Right renal cortex interstitium (tissue), 3 donors: ENCODE measurements around the gene TRIM75. TPM values are rescaled to one million over a fixed set of nuclear protein-coding genes. Genes with fewer than 3 reads are reported as not detected.
"Not testable (repeated sequence)": the region's sequence is repeated elsewhere in the genome, so short reads cannot be mapped to it uniquely, and the experiment has no call there.

ENCODE experiments used
- DNase-seq, 3 donors: peaks; one replicate each; pipeline ENCODE4 v3.0.0-alpha.2; 2013; ENCODE audit warnings: low read depth in 3 of 3, low spot score in 2 of 3
- polyA plus RNA-seq, 3 donors: library from polyadenylated mRNA; unstranded; fragments of 120-200 nt; gene quantifications; one replicate each; pipeline ENCODE4 v1.2.1, GENCODE V29; 2013; ENCODE audit not compliant: insufficient read length in 3 of 3

The TRIM75 gene
- polyA plus RNA-seq, 3 donors = not detected

DNA sequence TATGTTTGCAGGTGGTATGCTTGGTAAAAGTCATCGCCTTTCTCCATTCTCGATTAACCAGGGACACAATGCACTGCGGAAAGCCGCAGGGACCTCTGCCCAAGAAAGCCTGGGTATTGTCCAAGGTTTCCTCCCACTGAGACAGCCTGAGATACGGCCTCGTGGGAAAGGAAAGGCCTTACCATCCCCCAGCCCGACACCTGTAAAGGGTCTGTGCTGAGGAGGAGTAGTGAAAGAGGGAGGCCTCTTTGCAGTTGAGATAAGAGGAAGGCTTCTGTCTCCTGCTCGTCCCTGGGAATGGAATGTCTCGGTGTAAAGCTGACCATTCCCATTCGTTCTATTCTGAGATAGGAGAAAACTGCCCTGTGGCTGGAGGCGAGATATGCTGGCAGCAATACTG lies 19.7 kb downstream of the TRIM75 start:
- DNase-seq = not testable (repeated sequence)

DNA sequence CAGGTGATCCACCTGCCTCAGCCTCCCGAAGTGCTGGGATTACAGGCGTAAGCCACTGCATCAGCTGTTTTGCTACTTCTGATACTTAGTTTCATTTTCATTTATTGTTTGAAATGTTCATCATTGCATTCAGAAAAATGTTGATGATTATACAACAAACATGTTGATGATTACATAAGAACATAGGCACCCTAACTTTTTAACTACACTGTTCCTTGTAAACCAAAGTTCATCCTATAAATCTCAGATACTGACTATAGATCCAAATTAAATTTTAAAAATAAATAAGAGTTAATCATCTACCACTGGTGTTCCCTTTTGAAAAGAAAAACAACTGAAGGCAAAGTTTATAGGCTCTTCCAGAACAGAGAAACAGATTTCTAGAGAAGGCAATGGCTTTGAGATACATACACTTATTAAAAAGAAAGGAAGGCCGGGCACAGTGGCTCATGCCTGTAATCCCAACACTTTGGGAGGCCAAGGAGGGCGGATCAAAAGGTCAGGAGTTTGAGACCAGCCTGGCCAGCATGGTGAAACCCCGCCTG lies 23.4 kb downstream of the TRIM75 start:
- no peak for DNase-seq

DNA sequence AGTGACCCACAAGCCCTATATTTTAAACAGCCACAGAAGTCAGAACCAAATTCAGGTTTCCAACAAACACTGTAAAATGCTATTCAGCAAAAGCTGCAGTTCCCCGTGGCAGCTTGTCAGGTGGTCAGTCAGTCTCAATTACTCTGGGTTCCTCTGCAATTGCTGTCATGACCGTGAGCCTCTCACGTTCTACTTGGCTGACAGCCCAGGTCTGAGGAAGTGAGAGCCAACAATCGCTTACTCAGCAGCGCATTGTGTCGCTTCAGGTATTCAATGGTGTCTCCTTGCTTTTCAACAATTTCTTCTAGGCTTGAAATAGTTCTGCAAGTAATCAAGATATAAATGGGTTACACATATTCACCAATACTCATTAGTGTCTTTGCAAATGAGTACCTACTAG lies 25.8 kb downstream of the TRIM75 start:
- DNase-seq = no peak

DNA sequence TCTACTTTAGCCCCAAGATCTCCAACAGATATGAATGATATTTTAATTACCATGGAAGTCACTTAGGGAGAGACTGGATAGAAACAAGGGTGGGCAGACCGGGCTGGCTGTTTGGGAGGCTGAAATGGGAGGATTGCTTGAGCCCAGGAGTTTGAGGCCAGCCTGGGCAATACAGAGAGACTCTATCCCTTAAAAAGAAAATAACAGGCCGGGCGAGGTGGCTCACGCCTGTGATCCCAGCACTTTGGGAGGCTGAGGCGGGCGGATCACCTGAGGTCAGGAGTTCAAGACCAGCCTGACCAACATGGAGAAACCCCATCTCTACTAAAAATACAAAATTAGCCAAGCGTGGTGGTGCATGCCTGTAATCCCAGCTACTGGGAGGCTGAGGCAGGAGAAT lies 31.1 kb downstream of the TRIM75 start:
- not testable (repeated sequence) for DNase-seq

DNA sequence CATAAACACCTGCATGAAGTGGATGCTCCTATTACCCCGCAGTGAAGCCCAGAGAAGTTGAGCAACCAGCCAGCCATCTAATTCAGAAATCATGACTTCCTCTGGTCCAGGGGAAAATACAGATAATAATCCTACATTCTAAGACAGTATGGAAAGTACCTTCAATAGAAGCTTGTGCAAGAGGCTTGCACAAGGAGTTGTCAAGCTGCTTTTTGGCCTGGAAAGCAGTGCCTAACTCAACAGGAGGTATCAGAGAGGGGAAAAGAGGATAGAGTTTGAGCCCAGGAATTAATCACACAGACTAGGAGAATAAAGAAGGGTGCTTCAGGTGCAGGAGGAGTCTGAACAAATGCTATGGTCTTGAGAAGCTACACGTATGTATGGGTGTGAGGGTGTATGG lies 32.3 kb downstream of the TRIM75 start:
- DNase-seq = no peak

DNA sequence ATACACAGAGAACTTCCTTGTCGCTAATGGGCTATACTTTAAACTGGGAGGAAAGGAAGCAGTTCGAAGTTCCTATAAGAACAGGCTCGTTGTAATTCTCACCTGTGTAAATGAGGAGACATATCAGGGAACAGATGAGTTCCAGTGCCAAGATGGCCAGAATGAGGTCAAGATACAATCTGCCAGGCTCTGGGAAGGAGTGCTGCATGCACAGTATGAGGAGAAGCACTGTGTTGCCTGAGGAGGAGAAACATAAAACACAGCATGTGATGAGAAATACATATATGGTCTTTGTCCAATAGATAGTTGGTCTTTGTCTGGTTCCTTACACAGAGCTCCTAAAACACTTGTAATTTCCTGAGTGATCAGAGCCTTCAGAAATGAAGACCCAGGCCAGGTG lies 34.7 kb downstream of the TRIM75 start:
- DNase-seq = no peak

DNA sequence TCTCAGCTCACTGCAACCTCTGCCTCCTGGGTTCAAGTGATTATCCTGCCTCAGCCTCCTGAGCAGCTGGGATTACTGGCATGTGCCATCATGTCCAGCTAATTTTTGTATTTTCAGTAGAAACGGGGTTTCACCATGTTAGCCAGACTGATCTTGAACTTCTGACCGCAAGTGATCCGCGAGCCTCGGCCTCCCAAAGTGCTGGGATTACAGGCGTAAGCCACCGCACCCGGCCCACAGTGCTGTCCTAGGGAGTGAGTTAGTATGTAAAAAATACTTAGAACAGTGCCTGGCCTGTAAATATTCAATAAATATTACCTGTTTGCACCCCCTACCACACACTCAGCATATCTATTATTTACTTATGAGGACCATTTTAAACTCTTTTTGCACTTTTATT lies 38.5 kb downstream of the TRIM75 start:
- DNase-seq = not testable (repeated sequence)

DNA sequence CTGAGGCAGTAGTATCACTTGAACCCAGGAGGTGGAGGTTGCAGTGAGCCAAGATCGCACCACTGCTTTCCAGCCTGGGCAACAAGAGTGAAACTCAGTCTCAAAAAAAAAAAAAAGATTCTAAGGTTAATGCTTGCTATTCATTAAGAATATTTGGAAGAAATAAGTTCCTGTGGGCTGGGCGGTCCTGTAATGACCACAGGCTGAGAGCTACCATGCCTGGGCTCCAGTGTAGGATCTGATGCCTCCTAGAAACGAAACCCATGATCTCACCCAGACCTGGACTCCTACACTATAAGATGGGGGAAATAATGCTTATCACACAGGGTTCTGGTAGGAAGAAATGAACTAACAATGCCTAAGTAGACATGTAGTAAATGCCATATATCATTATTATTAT lies 41.2 kb downstream of the TRIM75 start:
- DNase-seq = no peak

DNA sequence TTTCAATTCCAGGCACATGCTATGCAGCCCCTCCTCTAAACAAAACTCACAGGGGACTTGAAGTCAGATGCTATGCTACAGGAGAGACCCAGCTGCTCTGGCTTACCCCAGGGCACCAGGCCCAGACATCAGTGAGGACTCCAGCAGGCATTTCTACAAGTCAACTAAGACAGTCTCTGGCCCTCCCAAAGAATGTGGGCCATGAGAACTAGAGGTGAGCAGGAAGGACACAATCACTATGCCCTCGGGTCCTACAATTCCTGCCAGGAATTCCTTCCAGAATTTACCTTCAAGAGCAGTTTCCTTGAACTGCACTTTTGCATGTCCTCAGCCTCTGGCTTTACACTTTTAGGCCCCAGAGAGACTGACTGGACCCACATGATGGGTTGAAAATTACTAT lies 41.6 kb downstream of the TRIM75 start:
- DNase-seq = no peak

DNA sequence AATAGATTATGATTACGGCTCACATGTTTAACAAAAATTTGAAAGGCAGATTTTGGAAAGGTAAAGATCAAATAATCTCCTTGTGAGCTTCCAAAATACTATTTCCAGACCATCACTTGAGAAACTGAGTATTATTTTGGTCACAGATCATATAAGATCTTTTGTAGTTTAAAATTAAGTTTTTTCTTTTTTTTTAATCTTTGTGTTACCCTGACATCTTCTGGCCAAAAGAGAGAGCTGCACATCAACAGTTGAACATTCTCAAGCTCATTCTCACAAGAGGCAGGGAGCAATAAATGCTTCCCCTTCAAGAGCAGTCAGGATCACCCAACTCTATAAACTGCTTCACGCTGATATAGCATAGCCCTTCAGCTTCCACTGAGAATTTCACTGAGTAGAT lies 43.1 kb downstream of the TRIM75 start:
- DNase-seq = no peak

DNA sequence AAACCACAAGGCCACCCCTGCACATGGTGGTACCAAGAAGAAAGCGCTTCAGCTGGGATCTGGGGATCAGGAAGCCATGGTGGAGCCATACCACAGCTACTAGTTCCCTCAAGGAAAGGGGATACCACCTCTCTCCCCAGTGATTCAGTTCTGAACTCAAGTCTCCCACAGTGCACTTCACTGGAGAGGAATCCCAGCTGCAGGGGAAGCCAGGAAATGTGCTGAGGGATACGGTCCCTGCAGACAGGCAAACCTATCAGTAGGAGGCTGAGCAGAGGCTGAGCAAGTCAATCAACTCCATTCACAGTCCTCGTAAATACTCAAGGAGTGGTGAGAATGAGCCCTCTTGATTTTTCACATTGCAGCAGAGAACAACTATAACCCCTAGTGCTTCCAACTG lies 48.0 kb downstream of the TRIM75 start:
- DNase-seq = no peak

DNA sequence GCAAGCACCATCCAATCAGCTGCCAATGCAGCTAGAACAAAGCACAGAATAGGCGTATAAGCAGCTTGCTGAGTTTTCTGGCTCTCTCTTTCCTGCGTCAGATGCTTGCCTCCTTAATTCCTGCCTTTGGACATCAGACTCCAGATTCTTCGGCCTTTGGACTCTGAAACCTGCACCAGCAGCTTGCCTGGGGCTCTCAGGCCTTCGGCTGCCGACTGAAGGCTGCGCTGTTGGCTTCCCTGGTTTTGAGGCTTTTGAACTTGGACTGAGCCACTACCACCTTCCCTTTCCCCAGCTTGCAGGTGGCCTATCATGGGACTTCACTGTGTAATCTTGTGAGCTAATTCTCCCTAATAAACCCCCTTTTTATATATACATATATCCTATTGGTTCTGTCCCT lies 52.9 kb downstream of the TRIM75 start:
- DNase-seq = no peak

Other genes with a start within 250 kb of the TRIM75 start
- gene APELA, start 176.7 kb upstream of the TRIM75 start, polyA plus RNA-seq = 10 to 100 TPM; 10.7 to 13.6 (median 11.8) TPM
- 1 to 10 TPM; 2.2 to 4.3 (median 3.8) TPM for gene TRIM61, start 76.2 kb upstream of the TRIM75 start, polyA plus RNA-seq
- under 1 TPM in 2 of 3 donors, not detected in 1; 0.07 to 0.11 TPM for gene TRIM60, start 21.9 kb upstream of the TRIM75 start, polyA plus RNA-seq
- gene TMEM192, start 59.0 kb downstream of the TRIM75 start, polyA plus RNA-seq = 10 to 100 TPM; 33.7 to 39.0 (median 35.8) TPM
- gene KLHL2, start 153.7 kb downstream of the TRIM75 start, polyA plus RNA-seq = 10 to 100 TPM; 24.8 to 26.9 (median 25.8) TPM